Progenitor cell of endocrine pancreas (in vitro differentiated cells): ENCODE measurements around the gene HMX2. TPM values are rescaled to one million over a fixed set of nuclear protein-coding genes. Genes with fewer than 3 reads are reported as not detected.

Experiments
- DNase-seq: peaks from one replicate; pipeline ENCODE4 v3.0.0; 2021; ENCODE audit warnings: low spot score; ENCODE audit not compliant: unreplicated experiment
- H3K27ac Mint-ChIP-seq: 2 replicates; pipeline ENCODE4 v1.8.0; 2021; ENCODE audit warnings: mild to moderate bottlenecking, moderate library complexity, mixed read lengths
- H3K27me3 Mint-ChIP-seq: 2 replicates; pipeline ENCODE4 v1.8.0; 2021; ENCODE audit warnings: mixed read lengths
- H3K36me3 Mint-ChIP-seq: 2 replicates; pipeline ENCODE4 v1.8.0; 2022; ENCODE audit warnings: mixed read lengths; ENCODE audit not compliant: insufficient read depth
- H3K4me1 Mint-ChIP-seq: 2 replicates; pipeline ENCODE4 v1.8.0; 2021; ENCODE audit warnings: low read depth, mixed read lengths
- H3K4me3 Mint-ChIP-seq: 2 replicates; pipeline ENCODE4 v1.8.0; 2021; ENCODE audit warnings: low read depth, mild to moderate bottlenecking, moderate library complexity, mixed read lengths
- H3K9me3 Mint-ChIP-seq: 2 replicates; pipeline ENCODE4 v1.8.0; 2021; ENCODE audit warnings: low read depth, mixed read lengths
- CTCF ChIP-seq: fragments of 200-600 bp; sonication (generic); IDR thresholded peaks from one replicate; pipeline ENCODE4 v1.5.0; 2021; ENCODE audit warnings: antibody characterized with exemption, mild to moderate bottlenecking; ENCODE audit not compliant: unreplicated experiment
- total RNA-seq: library from RNA; stranded (reverse); gene quantifications from 2 replicates; pipeline ENCODE4 v1.2.1, GENCODE V29; 2021

Gene HMX2
- total RNA-seq, 1 donor from 2014 or later, result not detected

- TF ChIP-seq CTCF, result peak; percentile 27
- Mint-ChIP-seq H3K27me3 (peaks cover 88% of the 10 kb centered on the region), H3K4me1 (peaks cover 17% of the 10 kb centered on the region), H3K27ac (no peak overlapping the region), H3K9me3 (no peaks in the 10 kb centered on the region), H3K36me3 (no peaks in the 10 kb centered on the region), H3K4me3 (peak overlapping the region; percentile 14)
- no peak for DNase-seq
Measured at GRCh38 chr10:123140164-123140982, 7.6 kb upstream of the HMX2 start.

- Mint-ChIP-seq H3K4me3 (no peak overlapping the region), H3K27ac (no peak overlapping the region), H3K9me3 (no peaks in the 10 kb centered on the region)
Measured at GRCh38 chr10:123140983-123141390, 6.9 kb upstream of the HMX2 start.

GRCh38 chr10:123141791-123142700 is 5.9 kb upstream of the HMX2 start:
- no peak for TF ChIP-seq CTCF
- Mint-ChIP-seq H3K27me3 (peaks cover 95% of the 10 kb centered on the region), H3K36me3 (no peaks in the 10 kb centered on the region), H3K27ac (no peak overlapping the region), H3K4me1 (peaks cover 19% of the 10 kb centered on the region), H3K4me3 (no peak overlapping the region), H3K9me3 (no peaks in the 10 kb centered on the region)
- DNase-seq, result no peak

More at GRCh38 chr10:123140983-123141390, 6.9 kb upstream of the HMX2 start:
- no peak for TF ChIP-seq CTCF
- no peak for DNase-seq
- H3K4me1 Mint-ChIP-seq, result peaks cover 17% of the 10 kb centered on the region
- peaks cover 95% of the 10 kb centered on the region for H3K27me3 Mint-ChIP-seq
- no peaks in the 10 kb centered on the region for H3K36me3 Mint-ChIP-seq

GRCh38 chr10:123142701-123143161 is 5.2 kb upstream of the HMX2 start:
- DNase-seq, result no peak
- Mint-ChIP-seq H3K27me3 (peaks cover 94% of the 10 kb centered on the region), H3K4me3 (no peak overlapping the region)

More at GRCh38 chr10:123142701-123143161, 5.2 kb upstream of the HMX2 start:
- H3K27ac Mint-ChIP-seq, result no peak overlapping the region
- no peaks in the 10 kb centered on the region for H3K9me3 Mint-ChIP-seq
- peaks cover 20% of the 10 kb centered on the region for H3K4me1 Mint-ChIP-seq
- no peaks in the 10 kb centered on the region for H3K36me3 Mint-ChIP-seq
- no peak for TF ChIP-seq CTCF
